ENCODE measurements around the gene ASB7. TPM values are rescaled to one million over a fixed set of nuclear protein-coding genes. Genes with fewer than 3 reads are reported as not detected.

The ASB7 gene, protein sequence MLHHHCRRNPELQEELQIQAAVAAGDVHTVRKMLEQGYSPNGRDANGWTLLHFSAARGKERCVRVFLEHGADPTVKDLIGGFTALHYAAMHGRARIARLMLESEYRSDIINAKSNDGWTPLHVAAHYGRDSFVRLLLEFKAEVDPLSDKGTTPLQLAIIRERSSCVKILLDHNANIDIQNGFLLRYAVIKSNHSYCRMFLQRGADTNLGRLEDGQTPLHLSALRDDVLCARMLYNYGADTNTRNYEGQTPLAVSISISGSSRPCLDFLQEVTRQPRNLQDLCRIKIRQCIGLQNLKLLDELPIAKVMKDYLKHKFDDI
- 9.4 to 12.0 TPM (median 11.5 TPM) in 5 replicates for total RNA-seq (2022; extraction: Qiagen RNA extraction)

DNA sequence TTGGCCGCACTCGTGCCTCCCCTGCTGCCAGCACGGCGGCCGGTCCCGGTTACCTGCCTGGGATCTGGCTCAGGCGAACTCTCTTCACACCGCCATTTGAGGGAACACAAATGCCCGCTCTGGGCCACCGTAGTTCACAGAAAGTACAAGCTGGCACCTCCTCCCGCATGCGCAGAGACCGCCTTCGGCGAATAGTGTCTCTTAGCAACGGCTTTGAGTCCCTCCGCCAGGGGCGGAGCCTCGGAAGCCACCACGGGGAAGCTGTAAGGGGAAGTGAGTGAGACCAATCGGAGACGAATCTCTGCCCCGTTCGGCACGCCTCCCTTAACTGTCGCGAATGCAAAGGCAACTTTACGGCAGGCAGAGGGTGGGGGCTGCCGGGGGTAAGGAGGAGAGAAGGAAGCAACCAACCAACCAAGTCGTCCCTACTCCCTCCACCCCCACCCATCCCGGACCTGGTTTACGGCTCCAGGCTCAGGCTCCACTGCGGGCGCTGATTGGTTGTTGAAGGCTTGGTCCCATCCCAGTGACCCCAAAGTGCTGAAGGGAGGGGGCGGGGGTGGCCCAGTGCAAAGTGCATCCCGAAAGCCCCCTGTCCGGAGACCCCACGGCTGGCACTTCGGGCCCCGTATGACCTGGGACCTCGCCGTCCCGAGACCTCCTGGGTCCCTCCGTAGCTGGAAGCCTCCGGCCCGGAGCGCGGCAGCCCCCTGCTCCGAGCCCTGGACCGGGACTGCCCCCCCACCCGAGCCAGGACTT, at the start of gene ASB7, which contains the start of gene LINS1:
ASB7 (plus strand) TSS at position 526 of the 759 bp plus-strand sequence. CDS start 9,628 bp downstream, outside the sequence.
LINS1 (minus strand) TSS at position 121 of the 759 bp plus-strand sequence. CDS start 21,342 bp downstream, outside the sequence.

Other genes with a start within 250 kb of the ASB7 start
- gene CERS3, start 73.6 kb upstream of the ASB7 start, total RNA-seq (2022; extraction: Qiagen RNA extraction): not detected in 5 replicates
- gene LINS1, start 405 bp upstream of the ASB7 start, total RNA-seq (2022; extraction: Qiagen RNA extraction): 9.7 to 12.4 TPM (median 10.8 TPM) in 5 replicates

Measured in A549 treated with AZD2906 at 1 μM for 4 hours (cell line).